Panc1 (cell line): Measurements from ENCODE around the gene PIP4P1.

Experiments used
- CTCF ChIP-seq: fragments of 450-650 bp; IDR thresholded peaks from 2 replicates; pipeline ENCODE4 v1.5.1; 2017; ENCODE audit warnings: mild to moderate bottlenecking
- POLR2AphosphoS5 ChIP-seq: IDR thresholded peaks from 2 replicates; pipeline ENCODE4 v1.6.1; 2012; ENCODE audit warnings: mild to moderate bottlenecking, low read depth, low read length, moderate library complexity
- REST ChIP-seq, 2 experiments: IDR thresholded peaks; 2 replicates each; pipeline ENCODE4 v1.6.1; 2011 to 2012; ENCODE audit warnings: low read depth in 2 of 2, control low read depth in 1 of 2, low read length in 1 of 2, mild to moderate bottlenecking in 1 of 2, moderate library complexity in 1 of 2; ENCODE audit not compliant: insufficient read depth in 1 of 2
- SIN3A ChIP-seq: IDR thresholded peaks from 2 replicates; pipeline ENCODE4 v1.6.1; 2012; ENCODE audit warnings: low read depth, mild to moderate bottlenecking, low read length, moderate library complexity, borderline replicate concordance; ENCODE audit not compliant: insufficient read depth

- TF ChIP-seq CTCF: no peak
- TF ChIP-seq POLR2AphosphoS5: no peak
- TF ChIP-seq REST (IDR thresholded peaks at IDR 0.05; ENCODE audit: insufficient read depth in 1 of 2, low read depth in 2 of 2, low read length in 1 of 2): no peak
- TF ChIP-seq SIN3A: no peak
Observed at GRCh38 chr14:20424851-20425250, 36.4 kb downstream of the PIP4P1 start.
